ENCODE measurements around the gene NUDT17.

GRCh38 chr1:145877923-145878486 is 32.6 kb downstream of the NUDT17 start:
- TF ChIP-seq POLR2A (IDR thresholded peaks at IDR 0.05) (no peak), CTCF (IDR thresholded peaks at IDR 0.05) (no peak), EP300 (IDR thresholded peaks at IDR 0.05) (no peak), POLR2AphosphoS5 (IDR thresholded peaks at IDR 0.05) (no peak)

All from upper lobe of left lung (tissue), 4 donors.